Measurements from ENCODE around the gene UBE4B. TPM values are rescaled to one million over a fixed set of nuclear protein-coding genes. Genes with fewer than 3 reads are reported as not detected.

Gene UBE4B
- total and polyA plus RNA-seq, 2 experiments from 2014 or later = 28.4 to 115 TPM

GRCh38 chr1:10050611-10051010, 17.9 kb downstream of the UBE4B start (continued):
- no peak for TF ChIP-seq EZH2phosphoT487 (IDR thresholded peaks at IDR 0.05; ENCODE audit: unreplicated experiment)
- TF ChIP-seq CREB1 (CRISPR knock-in tag; IDR thresholded peaks at IDR 0.05; ENCODE audit: low read depth) = no peak
- TF ChIP-seq NANOG (IDR thresholded peaks at IDR 0.05; ENCODE audit: borderline replicate concordance) = no peak
- no peak for TF ChIP-seq REST (IDR thresholded peaks at IDR 0.05; ENCODE audit: unreplicated experiment)
- TF ChIP-seq JUNB (IDR thresholded peaks at IDR 0.05; ENCODE audit: unreplicated experiment) = no peak
- no peak for TF ChIP-seq STAT1 (IDR thresholded peaks at IDR 0.05; ENCODE audit: unreplicated experiment)
- TF ChIP-seq EZH2 (IDR thresholded peaks at IDR 0.05; ENCODE audit: low read depth, unreplicated experiment) = no peak
- no peak for TF ChIP-seq ZNF114 (CRISPR knock-in tag; IDR thresholded peaks at IDR 0.05)

- Histone ChIP-seq H3F3A (replicated peaks; ENCODE audit: low read depth) (no peaks in the 10 kb centered on the region), H3K79me2 (replicated peaks; ENCODE audit: insufficient read depth) (peaks cover 100% of the 10 kb centered on the region), H3K27me3 (ENCODE audit: insufficient read depth) (no peaks in the 10 kb centered on the region), H3K4me1 (ENCODE audit: insufficient read depth) (peaks cover 10% of the 10 kb centered on the region), H2AFZ (no peak overlapping the region), H3K4me2 (no peak overlapping the region), H3K36me3 (ENCODE audit: insufficient read depth) (no peaks in the 10 kb centered on the region), H3K27ac (ENCODE audit: low read depth) (no peak overlapping the region), H3K9me2 (ENCODE audit: insufficient read depth) (no peaks in the 10 kb centered on the region), H4K20me1 (replicated peaks; ENCODE audit: insufficient read depth) (peaks cover 50% of the 10 kb centered on the region), H3K4me3 (no peak overlapping the region)
- Mint-ChIP-seq H3K9me3 (no peaks in the 10 kb centered on the region), H3K27ac (no peak overlapping the region), H3K27me3 (ENCODE audit: insufficient read depth, low read depth, poor library complexity) (peaks cover 3% of the 10 kb centered on the region), H3K4me3 (no peak overlapping the region), H3K4me1 (peaks cover 13% of the 10 kb centered on the region), H3K36me3 (ENCODE audit: low read depth) (peaks cover 17% of the 10 kb centered on the region)
- no peak for DNase-seq (ENCODE audit: low spot score)
- ATAC-seq = no peak
- no peak for TF ChIP-seq EZH2phosphoT487 (IDR thresholded peaks at IDR 0.05; ENCODE audit: unreplicated experiment)
- TF ChIP-seq CREB1 (CRISPR knock-in tag; IDR thresholded peaks at IDR 0.05; ENCODE audit: low read depth) = no peak
- no peak for TF ChIP-seq ZNF462 (CRISPR knock-in tag; IDR thresholded peaks at IDR 0.05)
- TF ChIP-seq STAT1 (IDR thresholded peaks at IDR 0.05; ENCODE audit: unreplicated experiment) = no peak
- no peak for TF ChIP-seq NANOG (IDR thresholded peaks at IDR 0.05; ENCODE audit: borderline replicate concordance)
- TF ChIP-seq EZH2 (IDR thresholded peaks at IDR 0.05; ENCODE audit: low read depth, unreplicated experiment) = no peak
- TF ChIP-seq ETS1 (IDR thresholded peaks at IDR 0.05) = no peak
- TF ChIP-seq CTCF (conservative IDR thresholded peaks at IDR 0.05; ENCODE audit: low read depth in 2 of 2) = no peak
Measured at GRCh38 chr1:10051656-10052055, 18.9 kb downstream of the UBE4B start.

Measured in GM23338 (cell line).